Cardiac muscle cell (in vitro differentiated cells and primary cell): ENCODE results near the gene ACOX2. TPM values are rescaled to one million over a fixed set of nuclear protein-coding genes. Genes with fewer than 3 reads are reported as not detected.

ENCODE experiments used
- DNase-seq, 2 donors: peaks; one replicate each; pipeline versions ENCODE4 v3.0.0 to v3.0.0-alpha.2; 2010 to 2017; ENCODE audit warnings: low read depth in 1 of 2, low spot score in 1 of 2
- H3K27ac ChIP-seq: fragments of 200-600 bp; sonication (generic); 2 replicates; pipeline ENCODE4 v1.5.1; 2016
- H3K27me3 ChIP-seq: fragments of 200-600 bp; sonication (generic); 2 replicates; pipeline ENCODE4 v1.6.0; 2016; ENCODE audit warnings: control low read depth
- H3K36me3 ChIP-seq: fragments of 200-600 bp; sonication (generic); 2 replicates; pipeline ENCODE4 v1.5.1; 2016; ENCODE audit warnings: control low read depth
- H3K4me1 ChIP-seq: fragments of 200-600 bp; sonication (generic); 2 replicates; pipeline ENCODE4 v1.8.1; 2017; ENCODE audit warnings: low read depth, mild to moderate bottlenecking, mixed run types
- H3K4me3 ChIP-seq: fragments of 200-600 bp; sonication (generic); 2 replicates; pipeline ENCODE4 v1.5.1; 2016; ENCODE audit warnings: mild to moderate bottlenecking
- H3K9me3 ChIP-seq: fragments of 200-600 bp; sonication (generic); 2 replicates; pipeline ENCODE4 v1.5.1; 2017; ENCODE audit warnings: low read depth, mild to moderate bottlenecking, control low read depth
- CTCF ChIP-seq: IDR thresholded peaks from 2 replicates; pipeline ENCODE4 v1.5.1; 2012; ENCODE audit warnings: low read depth, mild to moderate bottlenecking, low read length
- polyA plus RNA-seq: library from polyadenylated mRNA; unstranded; fragments of >200 nt; fragmentation: Nextera tagmentation; extraction: Ambion mirVana; gene quantifications from 2 replicates; pipeline ENCODE4 v1.2.1, GENCODE V29; 2016
- total RNA-seq: library from RNA; depleted of rRNA; stranded (reverse); fragments of >200 nt; gene quantifications from 2 replicates; pipeline ENCODE4 v1.2.3, GENCODE V29; 2016

ACOX2 gene
- total and polyA plus RNA-seq, 2 experiments from 2014 or later = 18.9 to 42.5 TPM

DNA sequence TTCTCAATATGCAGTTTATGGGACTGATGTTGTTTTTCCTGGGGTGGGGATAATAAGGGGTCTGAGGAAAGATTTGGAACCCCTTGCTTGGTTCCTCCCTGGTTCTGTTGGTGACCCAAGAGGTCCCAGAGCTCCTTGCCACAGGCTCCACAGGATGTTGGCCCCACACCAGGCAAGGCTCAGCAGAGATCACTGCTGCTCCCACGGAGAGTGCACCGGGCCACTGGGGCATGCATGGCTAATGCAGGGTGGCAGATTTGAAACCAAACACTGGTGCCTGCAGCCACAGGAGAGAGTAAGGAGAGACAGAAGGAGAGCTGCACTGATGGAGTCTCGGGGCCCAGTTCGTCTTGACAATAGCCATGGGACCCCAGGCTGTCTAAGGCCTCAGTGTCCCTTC lies 37.7 kb upstream of the ACOX2 start:
- Histone ChIP-seq H3K27ac (no peak overlapping the region), H3K36me3 (no peaks in the 10 kb centered on the region), H3K9me3 (no peaks in the 10 kb centered on the region), H3K27me3 (peaks cover 3% of the 10 kb centered on the region), H3K4me1 (no peaks in the 10 kb centered on the region), H3K4me3 (no peak overlapping the region)
- no peak for DNase-seq
- TF ChIP-seq CTCF = no peak

GRCh38 chr3:58574106-58574505 lies 37.1 kb upstream of the ACOX2 start:
- Histone ChIP-seq H3K4me3 (no peak overlapping the region), H3K27me3 (peaks cover 3% of the 10 kb centered on the region), H3K4me1 (no peaks in the 10 kb centered on the region), H3K9me3 (no peaks in the 10 kb centered on the region), H3K36me3 (no peaks in the 10 kb centered on the region), H3K27ac (no peak overlapping the region)
- no peak for TF ChIP-seq CTCF
- DNase-seq = no peak

DNA sequence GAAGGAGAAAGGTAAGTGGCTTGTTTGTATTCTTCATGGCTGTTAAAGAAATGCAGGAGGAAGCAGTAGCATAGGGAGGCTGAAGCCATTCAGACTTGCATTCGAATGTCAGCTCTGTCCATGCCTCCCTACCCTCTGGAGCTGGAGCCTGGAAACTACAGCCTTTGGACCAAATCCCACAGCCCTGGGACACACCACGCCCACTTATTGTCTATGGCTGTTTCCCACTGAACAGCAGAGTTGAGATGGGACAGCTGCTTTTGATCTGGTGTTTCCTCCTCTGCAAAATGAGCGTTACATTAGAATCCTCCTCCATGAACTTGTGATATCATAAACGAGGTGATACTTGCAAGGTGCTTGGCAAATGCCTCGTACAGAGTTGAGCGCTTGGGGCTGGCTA lies 36.6 kb upstream of the ACOX2 start:
- Histone ChIP-seq H3K36me3 (no peaks in the 10 kb centered on the region), H3K4me3 (no peak overlapping the region), H3K27ac (no peak overlapping the region), H3K4me1 (no peaks in the 10 kb centered on the region), H3K27me3 (peaks cover 3% of the 10 kb centered on the region), H3K9me3 (no peaks in the 10 kb centered on the region)
- no peak for TF ChIP-seq CTCF
- peak in 1 of 2 donors; percentile 65 for DNase-seq

GRCh38 chr3:58572634-58573230 lies 35.7 kb upstream of the ACOX2 start:
- DNase-seq = no peak
- Histone ChIP-seq H3K36me3 (no peaks in the 10 kb centered on the region), H3K27me3 (peaks cover 3% of the 10 kb centered on the region), H3K27ac (no peak overlapping the region), H3K4me3 (no peak overlapping the region), H3K9me3 (no peaks in the 10 kb centered on the region), H3K4me1 (no peaks in the 10 kb centered on the region)
- no peak for TF ChIP-seq CTCF

- H3K9me3 ChIP-seq = no peaks in the 10 kb centered on the region
- H3K27me3 ChIP-seq = peaks cover 3% of the 10 kb centered on the region
- no peaks in the 10 kb centered on the region for H3K4me1 ChIP-seq
- no peak overlapping the region for H3K4me3 ChIP-seq
- no peak overlapping the region for H3K27ac ChIP-seq
- TF ChIP-seq CTCF = no peak
- DNase-seq = no peak
- H3K36me3 ChIP-seq = no peaks in the 10 kb centered on the region
Measured at GRCh38 chr3:58572013-58572633, 35.1 kb upstream of the ACOX2 start.
